Hindlimb muscle (tissue), 1 donor: ENCODE data around the gene CLCN4. TPM values are rescaled to one million over a fixed set of nuclear protein-coding genes. Genes with fewer than 3 reads are reported as not detected.

Experiments
- DNase-seq: peaks from one replicate; pipeline ENCODE4 v3.0.0-alpha.2; 2013
- polyA plus RNA-seq: library from polyadenylated mRNA; unstranded; fragments of 120-200 nt; gene quantifications from one replicate; pipeline ENCODE4 v1.2.1, GENCODE V29; 2013; ENCODE audit not compliant: insufficient read length

The CLCN4 gene
- polyA plus RNA-seq, 1 donor, result 14.7 TPM

GRCh38 chrX:10130354-10130753, 26.4 kb upstream of the CLCN4 start:
- DNase-seq, result no peak

GRCh38 chrX:10133980-10134676, 22.6 kb upstream of the CLCN4 start:
- DNase-seq, result no peak

- no peak for DNase-seq
These were observed 21.9 kb upstream of the CLCN4 start for GRCh38 chrX:10134921-10135320.

- DNase-seq, result no peak
These were observed 21.0 kb upstream of the CLCN4 start for GRCh38 chrX:10135561-10136399.

- no peak for DNase-seq
These were observed 18.0 kb upstream of the CLCN4 start for GRCh38 chrX:10138726-10139125.

GRCh38 chrX:10140264-10140663, 16.5 kb upstream of the CLCN4 start:
- DNase-seq, result no peak

- DNase-seq, result no peak
These were observed 14.7 kb upstream of the CLCN4 start for GRCh38 chrX:10142041-10142599.

GRCh38 chrX:10143071-10143983, 13.4 kb upstream of the CLCN4 start:
- no peak for DNase-seq

GRCh38 chrX:10146346-10146745, 10.4 kb upstream of the CLCN4 start:
- DNase-seq, result no peak

- no peak for DNase-seq
These were observed 4.7 kb upstream of the CLCN4 start for GRCh38 chrX:10152086-10152485.

- DNase-seq, result no peak
These were observed 1.6 kb upstream of the CLCN4 start for GRCh38 chrX:10155137-10155536.

GRCh38 chrX:10157032-10157341, 212 bp downstream of the CLCN4 start:
- DNase-seq, result no peak

- no peak for DNase-seq
These were observed 768 bp downstream of the CLCN4 start for GRCh38 chrX:10157543-10157942.

GRCh38 chrX:10158279-10159144, 1.7 kb downstream of the CLCN4 start:
- DNase-seq, result no peak

GRCh38 chrX:10159145-10159468, 2.3 kb downstream of the CLCN4 start:
- DNase-seq, result no peak

- DNase-seq, result no peak
These were observed 3.4 kb downstream of the CLCN4 start for GRCh38 chrX:10160211-10160610.

- DNase-seq, result no peak
These were observed 6.3 kb downstream of the CLCN4 start for GRCh38 chrX:10163031-10163430.

- DNase-seq, result no peak
These were observed 8.1 kb downstream of the CLCN4 start for GRCh38 chrX:10164879-10165278.

GRCh38 chrX:10165580-10166247, 8.9 kb downstream of the CLCN4 start:
- DNase-seq, result no peak

GRCh38 chrX:10166248-10166716, 9.5 kb downstream of the CLCN4 start:
- no peak for DNase-seq

GRCh38 chrX:10166731-10167151, 10.0 kb downstream of the CLCN4 start:
- DNase-seq, result no peak
